Activated CD4-positive, CD25-positive, alpha-beta regulatory T cell treated with anti-CD3 and anti-CD28 coated beads, Interleukin-2, amount 50 U/mL, for 72 hours (primary cell): ENCODE results near the gene COL16A1.

Experiments used
- DNase-seq: peaks from one replicate; pipeline ENCODE4 v3.0.0; 2021

COL16A1 gene

DNA sequence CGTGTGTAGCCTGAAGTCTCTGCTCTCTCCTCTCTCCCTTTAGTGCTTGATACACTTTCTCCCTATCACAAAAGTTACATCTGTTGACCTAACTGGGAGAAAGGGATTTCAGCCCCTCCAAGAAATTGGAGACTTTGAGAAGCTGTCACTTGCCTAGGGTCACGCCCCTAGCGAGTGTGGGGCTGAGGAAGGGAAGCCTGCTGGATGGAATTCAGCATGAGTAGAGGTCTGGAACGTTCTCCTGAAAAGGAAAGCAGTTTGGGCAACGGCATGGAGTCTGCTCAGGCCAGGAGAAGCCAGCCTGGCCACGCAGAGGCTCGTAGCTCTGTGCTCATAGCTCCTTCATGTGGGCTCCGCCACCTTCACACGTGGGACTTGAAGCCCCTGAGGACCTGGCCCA lies 22.4 kb downstream of the COL16A1 start:
- DNase-seq: no peak

DNA sequence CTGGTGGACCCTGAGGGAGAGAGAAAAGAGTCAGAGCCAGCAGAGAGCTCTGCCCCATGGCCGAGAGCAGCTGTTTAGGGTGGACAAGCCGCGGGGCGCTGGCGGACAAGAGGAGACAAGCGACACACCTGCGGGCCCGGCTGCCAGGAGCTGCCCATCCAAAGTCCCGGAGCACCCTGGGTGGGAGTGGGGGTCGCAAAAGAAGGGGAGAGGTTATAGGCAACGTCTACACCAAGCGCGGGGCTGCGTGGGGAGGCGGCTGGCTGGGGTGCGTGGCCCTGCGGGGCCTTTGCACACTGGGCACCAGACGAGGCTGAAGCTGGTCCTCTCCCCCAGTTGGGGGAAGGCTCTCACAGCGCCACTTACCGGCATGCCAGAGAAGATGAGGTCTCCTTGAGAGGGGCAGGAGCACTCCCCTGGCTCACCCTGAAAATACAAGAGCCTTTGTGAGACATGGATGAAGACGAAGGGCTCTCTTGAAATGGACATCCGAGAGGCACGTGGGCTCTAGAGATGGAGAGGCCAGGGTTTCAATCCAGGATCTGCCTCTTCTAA lies 24.1 kb downstream of the COL16A1 start:
- DNase-seq: no peak

DNA sequence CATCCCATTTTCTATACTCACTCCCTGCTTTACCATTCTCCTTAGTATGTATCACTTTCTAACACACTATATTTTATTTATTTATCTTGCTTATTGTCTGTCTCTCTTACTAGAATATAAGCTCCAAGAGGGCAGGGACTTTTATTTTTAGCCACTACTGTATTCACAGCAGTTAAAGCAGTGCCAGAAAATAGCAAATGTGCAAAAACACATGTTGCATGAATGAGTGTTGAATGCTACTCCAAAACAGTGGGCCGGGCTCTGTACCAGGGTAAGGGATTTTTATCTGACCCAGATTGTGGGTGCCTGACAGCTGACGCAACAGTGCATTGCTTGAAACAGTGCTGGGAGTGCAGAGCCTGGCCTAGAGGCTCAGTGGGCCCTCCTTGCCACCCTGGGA lies 24.7 kb downstream of the COL16A1 start:
- DNase-seq: no peak

DNA sequence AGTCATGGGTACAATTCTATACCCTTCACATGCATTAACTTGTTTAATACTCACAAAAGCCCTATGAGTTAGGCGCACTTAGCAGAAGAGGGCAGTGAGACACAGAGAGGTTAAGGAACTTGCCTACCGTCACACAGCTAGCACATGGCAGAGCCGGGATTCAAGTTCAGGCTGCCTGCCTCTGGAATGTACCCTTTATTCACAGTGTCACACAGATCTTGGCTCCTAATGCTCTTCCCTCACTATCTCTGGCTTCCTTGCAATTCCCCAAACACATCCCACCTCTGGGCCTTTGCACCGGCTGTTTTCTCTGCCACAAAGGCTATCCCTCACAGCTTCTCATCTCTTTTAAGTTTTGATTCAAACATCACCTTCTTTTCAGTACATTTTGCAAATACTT lies 25.1 kb downstream of the COL16A1 start:
- DNase-seq: no peak

DNA sequence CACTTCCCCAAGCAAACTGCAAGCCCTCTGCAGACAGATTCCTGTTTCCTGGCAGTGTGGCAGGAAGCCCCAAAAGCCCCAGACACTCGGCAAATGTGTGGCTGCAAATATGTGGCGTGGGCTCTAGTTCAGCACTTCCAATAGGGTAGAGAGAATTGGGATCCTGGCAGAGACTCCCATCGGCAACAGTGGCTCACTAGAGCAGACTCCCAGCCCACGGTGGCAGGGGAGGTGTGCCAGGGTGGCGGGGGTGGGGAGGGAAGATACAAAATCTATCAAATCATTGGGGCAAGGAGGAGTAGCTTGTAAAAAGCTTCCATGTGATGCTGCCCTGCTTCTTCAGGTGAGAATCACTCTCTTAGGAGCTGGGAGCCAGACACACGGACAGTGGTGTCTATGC lies 25.9 kb downstream of the COL16A1 start:
- DNase-seq: no peak

DNA sequence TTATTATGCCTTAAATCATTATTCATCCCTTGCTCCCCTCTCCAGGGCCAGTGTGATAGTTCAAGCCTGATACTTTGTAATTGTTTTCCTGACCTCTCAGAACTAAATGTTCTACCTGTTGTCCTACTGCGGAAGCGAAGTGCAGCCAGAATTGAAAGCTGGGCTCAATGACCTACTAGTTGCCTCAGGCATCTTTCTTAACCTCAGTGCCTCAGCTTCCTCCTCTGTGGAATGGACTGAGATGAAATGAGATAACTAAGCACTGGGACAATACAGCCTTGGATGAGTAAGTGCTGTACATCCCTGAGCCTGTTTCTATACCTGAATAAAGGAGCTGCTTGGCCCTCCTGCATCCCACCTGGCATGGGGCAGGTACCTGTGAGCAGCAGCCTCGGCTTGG lies 26.4 kb downstream of the COL16A1 start:
- DNase-seq: no peak

DNA sequence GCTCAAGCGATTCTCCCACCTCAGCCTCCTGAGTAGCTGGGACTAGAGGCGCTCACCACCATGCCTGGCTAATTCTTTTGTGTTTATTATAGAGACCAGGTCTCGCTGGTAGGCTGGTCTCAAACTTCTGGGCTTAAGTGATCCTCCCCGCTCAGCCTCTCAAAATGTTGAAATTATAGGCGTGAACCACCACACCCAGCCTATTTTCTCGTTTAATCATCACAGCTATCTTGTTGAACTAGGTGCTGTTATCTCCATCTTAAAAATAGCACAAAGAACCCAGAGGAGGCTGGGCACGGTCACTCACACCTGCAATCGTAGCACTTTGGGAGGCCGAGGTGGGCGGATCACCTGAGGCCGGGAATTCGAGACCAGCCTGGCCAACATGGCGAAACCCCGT lies 28.1 kb downstream of the COL16A1 start:
- no peak for DNase-seq

DNA sequence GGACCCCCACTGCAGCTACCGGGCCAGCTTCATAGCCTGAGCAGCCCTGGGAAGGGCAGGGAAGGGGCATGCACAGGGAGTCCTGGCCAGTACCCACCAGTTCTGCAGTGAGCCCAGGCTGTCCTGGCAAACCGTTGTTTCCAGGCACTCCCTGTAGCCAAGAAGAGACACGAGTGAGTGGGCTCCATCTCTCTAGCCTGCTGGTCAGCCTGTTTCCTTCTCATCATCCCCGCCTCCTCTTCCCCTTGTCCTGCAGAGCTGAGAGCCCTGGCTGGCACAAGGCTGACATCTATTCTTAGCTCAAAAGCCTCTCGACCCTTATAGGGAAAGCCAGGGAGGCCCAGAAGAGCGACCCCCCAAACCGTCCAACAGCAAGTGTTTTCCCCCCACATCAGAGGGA lies 28.7 kb downstream of the COL16A1 start:
- DNase-seq: no peak

DNA sequence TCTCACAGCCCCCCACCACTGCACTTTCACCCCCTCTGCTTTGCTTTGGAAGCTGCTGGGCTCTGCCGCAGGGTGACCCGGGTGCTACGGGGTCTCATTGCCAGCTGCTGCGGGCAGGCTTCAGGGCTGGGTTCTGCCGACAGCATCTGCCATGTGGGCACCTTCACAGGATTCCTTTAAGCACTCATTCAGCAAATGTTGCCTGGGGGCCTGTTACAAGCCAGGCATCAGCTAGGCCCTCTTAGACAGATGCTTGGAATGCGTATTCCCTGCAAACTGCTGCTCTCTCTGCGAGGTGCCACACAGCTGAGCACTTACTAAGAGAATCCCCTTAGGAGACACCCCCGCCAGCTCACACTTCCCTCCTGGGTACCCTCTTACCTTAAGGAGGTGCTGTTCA lies 29.2 kb downstream of the COL16A1 start:
- DNase-seq: no peak

DNA sequence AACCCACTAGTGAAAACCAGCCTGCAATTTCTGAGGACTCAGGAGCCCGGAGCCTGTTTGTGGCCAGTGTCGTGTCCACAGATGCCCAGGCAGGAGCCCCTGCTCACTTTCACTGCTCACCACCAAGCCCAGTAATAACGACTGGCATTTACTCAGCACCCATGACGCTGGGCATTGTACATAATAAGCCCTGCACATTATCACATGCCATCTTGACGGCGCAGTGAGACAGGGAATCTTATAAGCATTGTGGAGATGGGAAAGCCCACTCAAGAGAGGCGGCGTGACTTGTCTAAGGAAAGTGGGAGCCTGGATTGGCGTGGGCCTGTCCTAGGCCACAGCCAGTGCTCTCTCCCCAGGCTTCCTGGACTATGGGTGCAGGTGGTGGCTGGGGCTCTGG lies 30.4 kb downstream of the COL16A1 start:
- DNase-seq: no peak

DNA sequence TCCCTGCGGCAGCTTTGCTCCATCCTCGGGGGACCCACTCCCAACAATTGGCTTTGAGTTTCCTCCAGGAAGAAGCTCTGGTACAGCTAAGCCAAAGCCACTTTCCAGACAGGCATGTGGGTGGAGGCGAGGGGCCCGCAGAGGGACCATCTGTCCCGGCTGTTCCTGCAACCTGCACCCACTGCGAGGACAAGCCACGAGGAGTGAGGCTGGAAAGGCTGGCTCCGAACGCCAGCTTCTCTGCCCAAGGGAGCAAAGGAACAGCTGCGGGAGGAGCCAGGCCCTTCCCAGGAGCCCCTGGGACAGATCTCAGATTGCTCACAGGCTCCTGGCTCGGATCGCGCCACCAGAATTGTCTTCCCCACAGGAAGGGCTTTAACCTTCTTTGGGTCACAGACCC lies 30.8 kb downstream of the COL16A1 start:
- DNase-seq: no peak

DNA sequence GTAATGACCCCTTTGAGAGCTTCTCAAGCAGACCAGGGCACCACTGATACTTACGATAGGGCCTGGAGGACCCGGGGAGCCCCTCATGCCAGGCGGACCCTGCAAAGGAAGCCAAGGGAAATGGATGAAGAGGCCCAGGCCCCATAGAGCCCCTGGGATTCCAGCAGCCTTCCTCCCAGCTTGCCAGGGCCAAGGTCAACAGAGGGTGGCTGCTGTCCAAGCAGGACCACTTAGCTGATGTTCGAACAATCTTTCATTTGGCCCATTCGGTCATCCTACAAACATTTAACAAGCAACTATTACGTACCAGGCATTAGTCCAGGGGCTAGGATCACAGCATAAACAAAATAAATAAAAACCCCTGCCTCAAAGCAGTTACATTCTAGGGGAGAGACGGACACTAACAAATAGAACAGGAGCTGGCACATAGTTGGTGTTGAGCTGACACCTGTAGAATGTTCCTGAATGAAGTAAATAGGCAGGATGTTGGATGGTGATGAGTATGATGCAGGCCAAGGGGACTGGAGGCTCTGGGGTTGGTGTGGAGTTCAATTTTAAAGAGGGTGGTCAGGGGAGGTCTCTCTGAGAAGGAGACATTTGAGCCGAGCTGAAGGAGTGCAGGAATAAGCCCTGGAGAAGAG lies 32.1 kb downstream of the COL16A1 start:
- DNase-seq: no peak

DNA sequence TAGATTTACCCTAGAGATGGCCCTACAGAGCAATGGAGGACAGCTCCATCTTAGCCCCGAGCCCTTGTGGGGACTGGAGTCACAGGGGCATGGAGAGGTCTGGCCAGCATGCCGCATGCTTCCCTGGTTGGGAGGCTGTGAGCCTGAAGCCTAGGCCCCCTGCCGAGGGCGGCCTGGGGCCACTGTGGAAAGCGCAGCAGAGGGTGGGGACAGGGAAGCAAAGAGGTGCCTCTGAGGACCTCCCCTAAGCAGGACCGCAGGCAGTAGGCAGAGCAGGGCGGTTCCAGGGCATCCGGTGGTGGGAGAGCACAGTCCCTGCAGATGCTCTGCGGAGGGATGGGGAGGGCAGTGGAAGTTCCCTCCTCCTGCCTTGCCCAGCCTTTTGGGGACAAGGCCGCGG lies 32.7 kb downstream of the COL16A1 start:
- DNase-seq: no peak

DNA sequence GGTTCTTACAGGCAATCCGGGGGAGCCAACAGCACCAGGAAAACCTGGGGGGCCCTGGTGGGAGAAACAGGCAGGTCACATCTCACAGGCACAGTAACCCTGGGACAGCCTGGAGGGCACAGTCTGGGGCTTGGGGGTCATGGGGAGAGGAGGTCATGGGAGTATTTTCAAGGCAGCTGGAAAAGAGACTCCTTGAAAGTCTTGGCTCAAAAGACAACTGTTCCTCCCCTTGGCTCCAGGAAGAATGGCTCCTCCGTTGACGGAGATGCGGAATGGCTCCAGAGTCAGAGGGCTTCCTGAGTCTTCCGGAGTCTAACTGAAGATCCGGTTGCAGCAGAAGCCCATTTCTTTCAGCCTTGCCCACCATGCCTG lies 33.2 kb downstream of the COL16A1 start:
- no peak for DNase-seq

DNA sequence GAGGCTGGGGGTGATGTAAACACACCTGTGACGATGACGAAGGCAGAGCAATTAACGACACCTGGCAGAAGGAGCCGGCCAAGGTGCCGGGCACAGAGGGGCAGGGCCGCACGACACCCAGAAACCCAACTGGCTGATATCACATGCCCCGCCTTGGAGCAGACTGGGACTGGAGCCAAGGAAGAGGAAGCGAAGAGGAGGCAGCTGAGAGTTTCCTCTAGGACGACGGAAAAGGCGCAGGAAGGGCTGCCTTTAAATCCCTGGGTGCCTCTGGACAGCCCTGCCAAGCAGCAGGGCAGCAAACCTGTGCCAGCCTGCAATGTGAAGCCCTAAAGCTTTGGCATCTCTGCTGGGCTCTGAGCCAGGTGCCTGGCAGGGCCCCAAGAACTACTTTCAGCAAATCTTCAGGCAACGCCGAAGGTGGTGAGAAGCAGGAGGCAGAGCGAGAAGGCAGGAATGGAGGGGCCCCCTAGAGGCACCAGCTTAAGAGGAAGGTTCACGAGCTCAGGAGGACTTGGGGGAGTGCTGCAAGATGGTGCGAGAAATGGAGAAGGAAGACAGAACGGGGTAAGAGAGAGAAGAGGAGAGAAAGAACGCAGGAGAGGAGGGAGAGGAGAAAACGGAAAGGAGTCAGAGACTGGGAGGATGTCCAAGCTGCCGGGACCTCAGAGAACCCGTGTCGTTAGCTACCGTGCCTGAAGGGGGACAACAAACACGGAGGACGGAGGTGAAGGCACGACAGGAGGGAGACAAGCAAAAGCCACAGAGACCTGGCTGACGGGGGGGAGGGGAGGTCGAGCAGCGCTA lies 33.8 kb downstream of the COL16A1 start:
- no peak for DNase-seq

DNA sequence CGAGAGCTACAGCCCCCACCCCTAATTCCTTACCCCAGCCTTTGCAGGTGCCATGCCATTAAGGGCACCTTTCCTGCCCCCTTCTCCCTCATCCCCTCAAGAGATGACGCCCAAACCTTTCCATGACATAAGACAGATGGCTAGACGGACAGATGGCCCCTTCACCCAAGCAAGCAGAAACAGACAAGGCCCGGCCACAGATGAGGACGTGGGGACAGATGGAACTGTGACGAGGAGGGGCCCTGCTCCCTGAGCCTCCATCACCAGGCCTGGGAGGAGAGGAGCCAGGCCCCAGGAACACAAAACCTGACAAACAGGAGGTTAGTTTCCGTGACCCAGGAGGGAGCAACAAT lies 34.4 kb downstream of the COL16A1 start:
- no peak for DNase-seq

DNA sequence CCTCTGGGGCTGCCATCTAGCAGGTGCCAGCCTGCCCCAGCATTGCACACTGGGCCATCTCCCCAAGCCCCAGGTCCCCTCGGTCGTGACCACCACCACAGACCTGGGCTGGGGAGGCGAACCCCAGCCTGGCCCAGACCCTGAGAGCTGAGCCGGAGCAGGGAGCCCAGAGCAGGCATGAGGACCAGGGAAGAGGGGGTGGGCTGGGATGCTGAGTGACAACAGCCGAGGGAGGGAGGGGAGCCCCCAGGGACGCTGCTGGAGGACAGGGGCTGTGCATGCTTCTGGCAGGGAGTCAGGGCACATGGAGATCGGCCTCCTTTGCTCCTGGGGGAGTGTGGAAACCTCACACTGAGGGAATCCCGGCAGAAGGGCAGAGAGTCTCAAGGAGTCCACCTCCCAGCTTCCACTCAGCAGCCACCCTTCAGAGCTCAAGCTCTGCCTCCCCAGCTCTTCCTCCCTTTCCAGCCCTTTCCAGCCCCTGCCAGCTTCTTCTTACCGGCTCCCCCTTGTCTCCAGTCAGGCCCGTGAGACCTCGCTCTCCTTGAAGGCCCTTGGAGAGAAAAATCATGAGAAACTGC lies 35.4 kb downstream of the COL16A1 start:
- no peak for DNase-seq

DNA sequence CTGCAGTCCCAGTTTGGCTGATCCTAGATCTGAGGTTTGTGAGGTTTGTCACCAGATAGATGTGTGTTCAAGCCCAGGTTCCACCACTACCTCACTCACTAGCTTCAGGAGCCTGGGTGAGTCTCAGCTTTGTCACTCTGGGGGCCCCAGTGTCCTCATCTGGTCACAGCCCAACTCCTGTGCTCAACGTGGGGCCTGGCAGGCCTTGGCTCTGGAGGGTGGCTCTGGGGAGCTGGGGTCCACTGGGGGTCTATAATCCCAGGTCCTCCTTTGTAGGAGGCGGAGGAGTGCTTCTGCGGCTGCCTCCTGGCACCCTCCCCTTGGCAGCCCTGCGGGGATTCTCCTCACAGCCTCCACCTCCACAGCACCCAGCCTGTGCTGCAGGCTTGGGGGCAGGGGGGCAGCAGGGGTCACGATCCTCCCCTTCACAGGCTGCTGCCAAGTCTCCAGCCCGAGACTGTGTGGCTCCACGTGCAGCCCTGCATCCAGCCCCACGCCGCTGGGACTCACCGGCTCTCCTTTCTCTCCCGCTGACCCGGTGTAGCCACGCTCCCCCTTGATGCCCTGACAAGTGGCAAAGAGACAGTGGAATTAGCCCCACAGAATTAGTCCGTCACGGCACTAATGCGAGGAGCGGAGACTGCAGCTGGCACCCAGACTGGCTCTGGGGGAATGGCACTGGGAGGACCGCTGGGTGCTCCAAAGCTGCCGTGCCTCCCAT lies 36.6 kb downstream of the COL16A1 start:
- no peak for DNase-seq

DNA sequence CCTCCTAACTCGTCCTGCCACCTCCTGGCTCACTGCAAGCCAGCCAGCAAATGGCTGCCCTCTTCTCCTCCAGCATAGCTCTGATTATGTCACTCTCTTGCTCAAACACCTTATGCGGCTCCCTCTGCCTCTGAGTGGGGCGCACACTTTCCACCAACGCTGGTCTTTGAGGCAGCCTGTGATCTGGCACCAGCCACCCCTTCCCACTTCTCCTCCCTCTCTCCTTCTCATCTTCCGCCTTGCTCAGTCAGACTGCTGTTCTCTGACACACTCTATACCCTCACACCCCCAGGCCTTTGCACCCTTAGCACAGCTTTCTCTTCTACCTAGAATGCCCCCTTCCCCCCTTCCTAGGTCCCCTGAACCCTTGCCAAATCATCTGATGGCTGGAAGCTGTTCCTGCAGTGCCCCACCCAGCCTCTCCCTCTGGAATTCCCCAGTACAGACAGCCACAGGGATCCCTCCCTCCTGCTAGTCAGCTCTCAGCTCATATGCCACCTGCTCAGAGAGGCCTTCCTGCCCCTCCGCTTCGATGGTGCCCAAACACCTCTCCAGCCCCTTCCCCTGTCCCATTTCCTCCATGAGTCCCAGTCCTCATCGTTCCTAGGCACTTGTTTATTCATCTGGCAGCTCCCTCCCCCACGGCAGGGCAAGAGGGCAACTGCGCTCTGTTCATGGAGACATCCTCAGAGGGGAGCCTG lies 37.4 kb downstream of the COL16A1 start:
- no peak for DNase-seq

DNA sequence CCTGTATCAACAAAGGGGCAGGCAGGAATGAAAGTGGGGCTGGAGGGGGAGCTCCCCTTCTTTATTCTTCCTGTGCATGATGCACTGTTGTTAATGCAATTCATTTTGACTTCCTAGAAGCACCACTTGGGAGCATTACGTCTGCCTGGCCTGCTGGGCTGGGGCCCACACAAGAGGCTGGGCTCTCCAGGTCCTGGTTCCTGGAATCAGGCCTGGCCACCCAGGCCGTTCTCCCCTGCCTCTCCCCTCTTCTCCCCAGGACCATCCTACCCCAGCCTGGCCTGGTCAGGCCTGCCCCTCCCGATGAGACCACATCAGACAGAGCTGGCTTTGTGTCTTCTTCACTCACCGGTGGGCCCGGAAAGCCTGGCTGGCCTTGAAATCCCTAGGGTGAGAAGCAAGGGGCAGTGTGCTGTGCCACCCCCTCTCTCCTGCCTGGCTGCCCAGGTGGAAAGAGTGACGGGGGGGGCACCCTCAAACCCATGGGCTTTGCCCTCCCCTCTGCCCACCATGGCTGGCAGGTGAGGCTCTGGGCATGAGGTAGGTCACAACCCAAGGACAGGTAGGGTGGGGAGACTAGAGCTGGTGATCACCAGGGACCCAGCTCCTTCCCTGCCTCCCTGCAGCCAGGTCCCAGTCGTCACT lies 38.5 kb downstream of the COL16A1 start:
- no peak for DNase-seq

DNA sequence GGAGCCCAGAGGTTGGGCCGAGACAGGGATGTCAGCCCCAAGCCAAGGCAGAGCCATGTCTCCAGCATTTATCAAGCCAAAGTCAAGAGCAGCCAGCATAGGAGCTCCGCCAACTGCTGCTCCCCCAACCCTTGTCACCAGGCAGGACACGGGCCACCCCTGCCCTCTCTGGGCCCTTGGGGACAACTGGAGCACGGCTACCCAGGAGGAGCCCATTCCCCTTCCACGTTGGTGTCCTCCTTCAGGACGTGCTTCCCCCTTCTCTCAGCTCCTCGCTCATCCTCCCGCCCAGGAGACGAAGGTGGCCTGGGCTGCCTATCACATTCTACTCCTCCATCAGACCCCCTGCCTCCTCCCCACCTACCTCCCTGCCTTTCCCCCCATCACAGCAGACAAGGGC lies 39.3 kb downstream of the COL16A1 start:
- no peak for DNase-seq
